ENCODE measurements around the gene ARGLU1.

ARGLU1 gene

GRCh38 chr13:106586648-106587166 is 18.8 kb upstream of the ARGLU1 start:
- no peak for DNase-seq

DNA sequence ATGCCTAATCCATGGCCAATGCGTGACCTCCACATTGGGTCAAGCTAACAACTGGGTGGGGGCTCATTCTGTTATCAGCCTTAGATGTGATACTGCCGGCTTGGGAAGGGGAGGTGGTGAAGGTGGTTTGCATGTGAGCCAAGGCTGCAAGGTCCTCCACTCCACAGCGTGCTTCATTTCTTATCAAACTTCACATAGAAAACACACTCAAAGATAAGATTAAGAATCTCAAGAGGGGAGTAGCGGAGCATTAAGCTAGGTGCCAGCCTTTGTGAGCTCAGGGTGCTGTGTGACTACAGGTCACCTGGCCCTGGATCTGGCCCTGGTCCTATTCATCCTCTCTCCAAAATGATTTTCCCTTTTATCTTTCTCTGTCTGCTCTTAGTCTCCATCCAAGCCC is 13.3 kb upstream of the ARGLU1 start:
- no peak for DNase-seq

GRCh38 chr13:106575896-106576295 is 8.0 kb upstream of the ARGLU1 start:
- no peak for DNase-seq

DNA sequence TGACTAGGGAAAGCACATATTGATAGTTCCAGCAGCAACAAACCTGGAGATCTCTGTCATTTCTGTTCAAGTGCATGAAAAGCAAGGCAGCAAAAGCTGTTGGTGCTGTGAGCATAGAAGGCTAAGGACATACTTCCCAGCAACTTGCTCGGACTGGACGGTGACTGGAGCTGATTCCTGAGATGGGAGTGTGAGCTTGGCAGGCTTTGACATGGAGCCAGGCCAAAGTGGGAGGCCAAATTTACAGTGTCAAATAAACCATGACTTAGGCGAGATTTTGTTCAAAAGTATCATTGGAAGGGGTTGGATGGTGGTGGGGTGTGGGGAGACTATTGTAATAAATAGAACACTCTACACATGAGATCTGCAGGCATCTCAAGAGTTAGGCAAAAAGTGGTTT is 5.9 kb upstream of the ARGLU1 start:
- peak in 1 of 2 experiments; percentile 7 for DNase-seq

- no peak for DNase-seq
These were observed 5.4 kb upstream of the ARGLU1 start for GRCh38 chr13:106573284-106573846.

GRCh38 chr13:106570299-106570852 is 2.4 kb upstream of the ARGLU1 start:
- DNase-seq: no peak

GRCh38 chr13:106569233-106570095 is 1.5 kb upstream of the ARGLU1 start:
- no peak for DNase-seq

DNA sequence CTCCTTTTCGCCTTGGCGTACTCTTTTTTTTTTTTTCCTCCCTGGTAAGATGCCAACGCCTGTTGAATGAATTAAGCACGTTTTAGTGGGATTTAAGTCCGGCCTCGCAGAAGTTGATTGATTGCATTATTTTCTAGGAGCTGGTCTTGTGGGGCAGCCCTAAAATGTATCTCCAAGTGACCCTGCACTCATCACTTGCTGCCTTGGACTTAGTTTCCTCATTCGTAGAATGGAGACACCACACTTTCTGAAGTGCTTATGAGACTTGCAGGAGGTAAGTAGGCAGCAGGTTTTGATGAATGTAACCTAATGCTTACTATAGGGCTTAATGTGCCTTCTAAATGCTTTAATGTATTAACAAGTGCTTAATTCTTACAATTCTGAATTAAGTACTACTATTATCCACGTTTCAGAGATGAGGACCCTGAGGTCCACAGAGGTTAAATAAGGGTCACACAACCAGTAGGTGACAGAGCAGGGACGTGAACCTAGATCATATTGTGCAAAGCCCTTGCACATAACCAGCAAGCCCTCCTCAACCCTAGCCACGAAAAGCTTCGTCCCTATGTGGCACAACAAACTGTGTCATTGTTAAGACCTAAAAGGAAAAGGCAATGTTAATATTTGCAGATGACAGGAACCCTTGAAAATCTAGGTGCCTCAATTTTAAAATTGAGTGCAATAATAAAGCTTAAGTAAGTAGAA is 514 bp upstream of the ARGLU1 start:
- DNase-seq: no peak

- DNase-seq: peak in 1 of 2 experiments; percentile 27
These were observed 1.1 kb downstream of the ARGLU1 start for GRCh38 chr13:106566641-106567473.

- DNase-seq: no peak
These were observed 2.7 kb downstream of the ARGLU1 start for GRCh38 chr13:106565127-106565775.

DNA sequence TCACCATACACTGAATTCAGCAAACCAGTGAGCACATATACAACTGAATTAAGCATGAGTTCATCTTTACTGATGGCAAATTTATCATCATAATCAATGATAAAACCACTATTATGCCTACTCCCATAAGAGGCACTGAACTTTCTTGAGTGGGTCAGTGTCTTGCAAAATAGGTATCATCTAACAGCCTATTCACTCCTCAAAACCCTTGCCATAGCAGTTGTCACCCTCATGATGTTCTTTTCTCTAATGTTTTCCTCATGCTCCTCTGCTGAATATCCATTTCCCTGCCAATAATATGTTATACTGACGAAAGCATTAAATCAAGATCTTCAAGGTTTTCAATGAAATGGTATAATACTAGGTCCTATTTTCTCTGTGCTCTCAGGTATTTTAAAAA is 5.6 kb downstream of the ARGLU1 start:
- DNase-seq: no peak

DNA sequence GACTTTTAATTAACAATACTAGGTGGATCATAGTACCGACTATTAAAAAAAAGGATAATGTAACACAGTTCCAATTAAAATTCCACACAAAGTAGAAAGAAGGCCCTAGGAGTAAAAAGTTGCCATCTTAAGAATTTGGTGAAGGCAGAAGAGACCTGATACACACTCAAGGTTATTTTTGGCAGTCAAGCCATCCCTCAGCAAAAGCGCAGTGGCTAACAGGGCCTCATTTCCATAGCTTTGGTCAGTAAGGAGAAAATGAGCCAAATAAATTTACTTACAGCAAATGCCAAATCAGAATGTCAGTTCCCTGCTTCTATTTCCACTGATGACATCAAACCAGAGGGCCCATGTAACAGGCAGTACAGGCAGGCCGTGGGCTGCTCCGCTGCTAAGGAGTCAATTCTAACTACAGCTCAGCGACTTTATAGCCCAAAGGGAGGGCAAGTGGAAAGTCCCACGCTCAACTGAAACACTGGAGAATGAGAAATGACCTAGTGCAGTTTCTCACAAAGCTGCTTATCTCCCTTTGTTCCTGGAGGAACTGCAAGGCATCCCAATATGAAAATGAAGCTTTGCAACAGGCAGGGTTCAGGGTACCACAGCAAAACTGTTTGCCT is 6.3 kb downstream of the ARGLU1 start:
- no peak for DNase-seq

- no peak for DNase-seq
These were observed 7.1 kb downstream of the ARGLU1 start for GRCh38 chr13:106560821-106561220.

GRCh38 chr13:106558527-106558926 is 9.4 kb downstream of the ARGLU1 start:
- DNase-seq: no peak

GRCh38 chr13:106555631-106556328 is 12.2 kb downstream of the ARGLU1 start:
- no peak for DNase-seq

GRCh38 chr13:106551751-106552150 is 16.2 kb downstream of the ARGLU1 start:
- DNase-seq: no peak

- no peak for DNase-seq
These were observed 16.6 kb downstream of the ARGLU1 start for GRCh38 chr13:106551350-106551749.

DNA sequence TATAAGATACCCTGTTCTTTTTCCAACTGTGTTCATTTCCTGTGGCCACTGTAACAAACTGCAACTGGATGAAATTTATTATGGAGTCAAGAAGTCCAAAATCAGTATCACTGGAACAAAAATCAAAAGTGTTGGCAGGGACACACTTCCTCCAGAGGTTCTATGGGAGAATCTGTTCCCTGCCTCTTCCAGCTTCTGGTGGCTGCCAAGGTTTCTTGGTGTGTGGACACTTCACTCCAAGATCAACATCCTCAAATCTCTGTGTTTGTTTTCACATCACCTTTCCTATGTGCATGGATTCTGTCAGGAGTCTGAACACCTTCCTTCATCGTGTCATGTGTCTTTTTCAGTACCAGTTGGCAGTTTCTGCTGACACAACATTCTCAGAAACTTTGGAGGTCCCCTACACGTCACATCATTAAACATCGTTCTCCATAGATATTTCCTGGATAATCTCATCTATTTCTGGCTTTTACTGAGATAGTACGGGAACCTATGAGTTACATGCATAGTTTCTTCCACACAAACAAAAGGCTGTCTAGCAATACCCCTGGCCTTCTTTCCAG is 17.3 kb downstream of the ARGLU1 start:
- DNase-seq: no peak

DNA sequence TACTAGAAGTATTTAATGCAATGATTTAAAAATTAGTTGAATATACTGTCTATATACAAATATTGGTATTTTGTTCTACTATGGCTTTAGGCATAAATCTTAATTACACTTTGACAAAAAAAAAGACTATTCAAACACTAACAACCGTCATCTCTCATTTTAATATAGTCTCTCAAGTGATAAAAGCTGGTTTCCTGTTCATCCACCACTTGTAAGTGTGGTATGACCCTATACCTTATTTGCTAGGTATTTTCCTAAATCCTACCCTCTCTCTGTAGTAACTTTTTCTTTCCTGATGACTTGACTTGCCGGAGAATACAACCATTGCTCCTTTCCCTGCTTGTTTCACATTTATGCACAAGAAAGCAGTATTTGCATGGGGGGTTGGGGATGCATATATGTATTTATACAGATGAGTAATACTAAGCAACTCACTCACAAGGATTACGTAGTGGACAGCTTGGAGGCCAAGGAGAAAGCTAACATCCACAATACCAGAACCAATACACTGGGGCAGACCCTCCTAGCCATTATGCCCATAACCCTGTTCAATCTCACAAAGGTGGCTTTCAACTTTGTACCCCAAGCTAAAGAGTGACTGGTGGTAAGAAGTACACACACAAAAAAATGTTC is 19.8 kb downstream of the ARGLU1 start:
- no peak for DNase-seq

GRCh38 chr13:106541826-106542225 is 26.1 kb downstream of the ARGLU1 start:
- no peak for DNase-seq

Measured in NCI-H446 (cell line).